HFFc6 (cell line): ENCODE data around the gene SSBP3. TPM values are rescaled to one million over a fixed set of nuclear protein-coding genes. Genes with fewer than 3 reads are reported as not detected.

Experiments
- DNase-seq: peaks from one replicate; pipeline ENCODE4 v3.0.0-alpha.2; 2018
- H3K27ac Mint-ChIP-seq: 2 replicates; pipeline ENCODE4 v1.8.0; 2020; ENCODE audit warnings: mild to moderate bottlenecking, mixed read lengths
- H3K27me3 Mint-ChIP-seq: 2 replicates; pipeline ENCODE4 v1.8.0; 2021; ENCODE audit warnings: mild to moderate bottlenecking, moderate library complexity, mixed read lengths; ENCODE audit not compliant: insufficient read depth
- H3K36me3 Mint-ChIP-seq: 2 replicates; pipeline ENCODE4 v1.8.0; 2021; ENCODE audit warnings: low read depth, mixed read lengths
- H3K4me1 Mint-ChIP-seq: 2 replicates; pipeline ENCODE4 v1.8.0; 2020; ENCODE audit warnings: low read depth, mixed read lengths
- H3K4me3 Mint-ChIP-seq: 2 replicates; pipeline ENCODE4 v1.8.0; 2020; ENCODE audit warnings: mild to moderate bottlenecking, moderate library complexity, mixed read lengths
- H3K9me3 Mint-ChIP-seq: 2 replicates; pipeline ENCODE4 v1.8.0; 2020; ENCODE audit warnings: mild to moderate bottlenecking, mixed read lengths
- total RNA-seq, 6 experiments: library from RNA; stranded (reverse); fragmentation: NEBNext Ultra II Directional; extraction: Animal tissue kit (Norgen Biotek cat#: 25700); gene quantifications; 2 replicates in 1 of 6; 3 replicates in 5 of 6; pipeline ENCODE4 v1.2.3, GENCODE V29; 2021
- TF ChIP-seq, protein P1 (sequence below): fragments of 200-600 bp; sonication (generic); IDR thresholded peaks from 2 replicates; pipeline ENCODE4 v1.5.0; 2021; ENCODE audit warnings: antibody characterized with exemption, mild to moderate bottlenecking

SSBP3 gene
- total RNA-seq, 6 experiments from 2014 or later, result 42.3 to 72.2 (median 58.1) TPM

DNA sequence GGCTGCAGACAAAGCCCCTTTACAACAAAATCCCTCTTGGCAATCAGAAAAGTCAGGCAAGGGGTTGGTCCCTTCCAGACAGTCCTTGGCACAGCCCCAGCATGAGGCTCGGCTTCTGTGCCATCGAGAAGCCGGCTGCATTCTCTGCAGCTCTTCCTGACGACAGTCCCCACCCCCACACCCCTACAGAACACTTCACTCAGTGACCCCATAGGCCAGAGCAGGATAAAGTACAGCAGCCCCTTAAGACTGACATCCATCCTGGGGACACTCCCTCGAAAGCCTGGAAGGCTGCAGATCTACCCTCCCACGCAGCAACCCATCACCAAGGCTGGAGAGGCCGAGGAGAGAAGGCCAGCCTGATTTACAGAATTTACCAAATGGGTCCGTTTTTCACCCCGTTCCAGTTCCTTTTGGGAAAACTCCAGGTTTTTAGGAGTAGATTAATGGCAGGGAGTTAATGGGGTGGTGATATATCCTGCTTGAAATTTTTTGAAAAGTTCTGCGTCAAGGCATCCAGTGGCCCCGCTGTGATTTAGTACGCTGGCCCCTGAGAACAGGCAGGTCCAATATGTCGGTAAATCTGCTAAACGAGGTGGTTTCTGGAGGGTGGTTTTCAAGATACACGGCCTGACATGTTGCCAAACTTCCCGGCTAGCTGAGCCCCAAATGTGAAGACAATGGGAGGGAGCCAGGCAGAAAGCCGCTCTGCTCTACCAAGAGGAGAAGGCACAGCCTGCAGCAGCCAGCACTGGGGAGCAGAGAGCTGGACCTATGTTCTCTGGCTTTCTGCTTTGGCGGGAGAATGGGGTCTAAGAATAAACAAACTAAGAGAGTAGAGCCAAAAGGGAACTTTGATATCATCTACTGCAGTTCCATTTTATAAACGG lies 81.7 kb downstream of the SSBP3 start:
- Mint-ChIP-seq H3K9me3 (no peaks in the 10 kb centered on the region), H3K4me1 (peaks cover 38% of the 10 kb centered on the region), H3K36me3 (peaks cover 10% of the 10 kb centered on the region), H3K27ac (no peak overlapping the region), H3K27me3 (no peaks in the 10 kb centered on the region; the same call in 1 of the 2 replicates), H3K4me3 (no peak overlapping the region)
- TF ChIP-seq, protein P1, sequence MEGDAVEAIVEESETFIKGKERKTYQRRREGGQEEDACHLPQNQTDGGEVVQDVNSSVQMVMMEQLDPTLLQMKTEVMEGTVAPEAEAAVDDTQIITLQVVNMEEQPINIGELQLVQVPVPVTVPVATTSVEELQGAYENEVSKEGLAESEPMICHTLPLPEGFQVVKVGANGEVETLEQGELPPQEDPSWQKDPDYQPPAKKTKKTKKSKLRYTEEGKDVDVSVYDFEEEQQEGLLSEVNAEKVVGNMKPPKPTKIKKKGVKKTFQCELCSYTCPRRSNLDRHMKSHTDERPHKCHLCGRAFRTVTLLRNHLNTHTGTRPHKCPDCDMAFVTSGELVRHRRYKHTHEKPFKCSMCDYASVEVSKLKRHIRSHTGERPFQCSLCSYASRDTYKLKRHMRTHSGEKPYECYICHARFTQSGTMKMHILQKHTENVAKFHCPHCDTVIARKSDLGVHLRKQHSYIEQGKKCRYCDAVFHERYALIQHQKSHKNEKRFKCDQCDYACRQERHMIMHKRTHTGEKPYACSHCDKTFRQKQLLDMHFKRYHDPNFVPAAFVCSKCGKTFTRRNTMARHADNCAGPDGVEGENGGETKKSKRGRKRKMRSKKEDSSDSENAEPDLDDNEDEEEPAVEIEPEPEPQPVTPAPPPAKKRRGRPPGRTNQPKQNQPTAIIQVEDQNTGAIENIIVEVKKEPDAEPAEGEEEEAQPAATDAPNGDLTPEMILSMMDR, result no peak
- no peak for DNase-seq

DNA sequence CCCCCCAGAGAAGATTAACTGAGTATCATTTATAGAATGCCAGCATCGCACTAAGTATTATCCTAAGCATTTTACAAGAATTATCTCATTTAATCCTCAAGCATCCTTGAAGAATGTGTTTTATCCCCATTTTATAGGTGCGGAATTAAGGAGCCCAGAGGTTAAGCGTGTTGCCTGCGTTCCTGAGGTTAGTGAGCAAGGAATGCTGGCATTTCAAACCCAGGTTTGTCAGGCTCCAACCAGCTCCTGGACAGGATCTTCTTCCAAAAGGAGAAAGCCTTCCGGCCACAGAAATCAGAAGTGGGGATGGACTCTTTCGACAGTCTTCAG lies 82.3 kb downstream of the SSBP3 start:
- Mint-ChIP-seq H3K27me3 (no peaks in the 10 kb centered on the region; the same call in 1 of the 2 replicates), H3K4me3 (no peak overlapping the region), H3K4me1 (peaks cover 33% of the 10 kb centered on the region), H3K27ac (no peak overlapping the region), H3K9me3 (no peaks in the 10 kb centered on the region), H3K36me3 (peaks cover 10% of the 10 kb centered on the region)
- DNase-seq, result no peak
- TF ChIP-seq, protein P1, result no peak

GRCh38 chr1:54323324-54323739 lies 82.9 kb downstream of the SSBP3 start:
- Mint-ChIP-seq H3K9me3 (no peaks in the 10 kb centered on the region), H3K4me3 (no peak overlapping the region), H3K27ac (no peak overlapping the region), H3K27me3 (no peaks in the 10 kb centered on the region; the same call in 1 of the 2 replicates), H3K36me3 (peaks cover 10% of the 10 kb centered on the region), H3K4me1 (peaks cover 28% of the 10 kb centered on the region)
- TF ChIP-seq, protein P1, result no peak; the same call in 1 of the 2 replicates
- no peak for DNase-seq

- no peak overlapping the region for H3K4me3 Mint-ChIP-seq
- peaks cover 10% of the 10 kb centered on the region for H3K4me1 Mint-ChIP-seq
- H3K27me3 Mint-ChIP-seq, result peaks cover 1% of the 10 kb centered on the region; the same call in 1 of the 2 replicates
- no peak overlapping the region for H3K27ac Mint-ChIP-seq
- no peak for DNase-seq
- H3K9me3 Mint-ChIP-seq, result no peaks in the 10 kb centered on the region
- TF ChIP-seq, protein P1, result no peak
- H3K36me3 Mint-ChIP-seq, result peaks cover 6% of the 10 kb centered on the region
These were observed 87.9 kb downstream of the SSBP3 start for GRCh38 chr1:54318246-54318814.

DNA sequence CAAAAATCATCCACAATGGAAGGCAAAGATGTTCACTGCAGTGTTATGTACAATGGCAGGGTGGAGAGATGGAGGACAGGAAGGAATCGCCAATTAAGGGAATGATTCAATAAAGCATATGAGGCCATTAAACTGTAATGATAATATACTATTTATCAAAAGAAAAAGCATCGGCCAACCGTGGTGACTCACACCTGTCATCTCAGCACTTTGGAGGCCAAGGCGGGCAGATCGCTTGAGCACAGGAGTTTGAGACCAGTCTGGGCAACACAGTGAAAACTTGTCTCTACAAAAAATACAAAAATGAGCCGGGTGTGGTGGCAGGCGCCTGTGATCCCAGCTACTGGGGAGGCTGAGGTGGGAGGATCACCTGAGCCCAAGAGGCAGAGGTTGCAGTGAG lies 89.1 kb downstream of the SSBP3 start:
- Mint-ChIP-seq H3K36me3 (peaks cover 6% of the 10 kb centered on the region), H3K9me3 (no peaks in the 10 kb centered on the region), H3K27me3 (peaks cover 1% of the 10 kb centered on the region; the same call in 1 of the 2 replicates), H3K4me1 (peaks cover 21% of the 10 kb centered on the region), H3K4me3 (no peak overlapping the region), H3K27ac (peak overlapping the region; percentile 4; the same call in 1 of the 2 replicates)
- TF ChIP-seq, protein P1, result no peak
- DNase-seq, result no peak
